Kidney tubule cell (primary cell): ENCODE results near the gene NATD1.
"Not testable (repeated sequence)": the region's sequence is repeated elsewhere in the genome, so short reads cannot be mapped to it uniquely, and the experiment has no call there.

Experiments used
- DNase-seq: peaks from one replicate; pipeline ENCODE4 v3.0.0-alpha.2; 2018; ENCODE audit warnings: low spot score

Gene NATD1

GRCh38 chr17:21193031-21193430, 60.2 kb downstream of the NATD1 start:
- DNase-seq: no peak

- DNase-seq: not testable (repeated sequence)
These were observed 60.8 kb downstream of the NATD1 start for GRCh38 chr17:21192414-21192813.

- no peak for DNase-seq
These were observed 61.5 kb downstream of the NATD1 start for GRCh38 chr17:21191698-21192097.

- no peak for DNase-seq
These were observed 63.1 kb downstream of the NATD1 start for GRCh38 chr17:21190078-21190477.

GRCh38 chr17:21189361-21189760, 63.8 kb downstream of the NATD1 start:
- no peak for DNase-seq
